AG09309 (cell line): Measurements from ENCODE around the gene GPR132.

Experiments used
- DNase-seq: peaks from one replicate; pipeline ENCODE4 v3.0.0-alpha.2; 2010; ENCODE audit warnings: low read depth
- H3K4me3 ChIP-seq: 2 replicates; pipeline ENCODE4 v1.5.1; 2011; ENCODE audit warnings: mild to moderate bottlenecking, low read depth, low read length, moderate library complexity; ENCODE audit not compliant: control insufficient read depth
- CTCF ChIP-seq: IDR thresholded peaks from 2 replicates; pipeline ENCODE4 v1.5.1; 2011; ENCODE audit warnings: mild to moderate bottlenecking, low read depth, low read length, inconsistent platforms; ENCODE audit not compliant: insufficient read depth, control insufficient read depth; ENCODE audit errors: missing control alignments

GPR132 gene

GRCh38 chr14:105076296-105076804, 11.1 kb upstream of the GPR132 start:
- H3K4me3 ChIP-seq, result no peak overlapping the region
- no peak for TF ChIP-seq CTCF
- DNase-seq, result no peak

- no peak overlapping the region for H3K4me3 ChIP-seq
- no peak for TF ChIP-seq CTCF
- DNase-seq, result no peak
These were observed 10.4 kb upstream of the GPR132 start for GRCh38 chr14:105075379-105076295.

- H3K4me3 ChIP-seq, result no peak overlapping the region
- DNase-seq, result no peak
- TF ChIP-seq CTCF, result no peak
These were observed 9.4 kb upstream of the GPR132 start for GRCh38 chr14:105074601-105075053.

GRCh38 chr14:105073720-105074600, 8.7 kb upstream of the GPR132 start:
- TF ChIP-seq CTCF, result no peak

GRCh38 chr14:105072892-105073719, 7.9 kb upstream of the GPR132 start:
- TF ChIP-seq CTCF, result no peak
- no peak for DNase-seq
- no peak overlapping the region for H3K4me3 ChIP-seq

More at GRCh38 chr14:105073720-105074600, 8.7 kb upstream of the GPR132 start:
- no peak for DNase-seq
- H3K4me3 ChIP-seq, result no peak overlapping the region
